Kidney (tissue), 14 donors: ENCODE data around the gene RAB28. TPM values are rescaled to one million over a fixed set of nuclear protein-coding genes. Genes with fewer than 3 reads are reported as not detected.

ENCODE experiments used
- DNase-seq, 5 donors: peaks; one replicate each; pipeline ENCODE4 v3.0.0-alpha.2; 2013 to 2020
- FAIRE-seq: peaks from 2 replicates; lab custom pipeline; 2012; peaks lifted over from hg19 to GRCh38; lab: Jason Lieb, UNC
- H3K27ac ChIP-seq, 2 donors: one replicate each; pipeline ENCODE4 v1.7.0; 2013; ENCODE audit warnings: low read depth in 2 of 2, low read length in 2 of 2, inconsistent platforms in 1 of 2
- H3K27me3 ChIP-seq: one replicate; pipeline ENCODE4 v1.7.1; 2013; ENCODE audit warnings: low read length, inconsistent platforms; ENCODE audit not compliant: control insufficient read depth, insufficient read depth
- H3K36me3 ChIP-seq, 3 donors: one replicate each; pipeline versions ENCODE4 v1.7.0 to v1.7.1; 2013; ENCODE audit warnings: low read length in 3 of 3, control low read depth in 1 of 3, inconsistent platforms in 1 of 3; ENCODE audit not compliant: insufficient read depth in 3 of 3, control insufficient read depth in 2 of 3
- H3K4me1 ChIP-seq, 3 donors: one replicate each; pipeline versions ENCODE4 v1.7.0 to v1.7.1; 2013; ENCODE audit warnings: low read length in 3 of 3, inconsistent platforms in 1 of 3, low read depth in 1 of 3; ENCODE audit not compliant: control insufficient read depth in 2 of 3, insufficient read depth in 2 of 3
- H3K4me3 ChIP-seq, 3 donors: one replicate each; pipeline versions ENCODE4 v1.7.0 to v1.8.1; 2013; ENCODE audit warnings: low read length in 3 of 3, control low read depth in 1 of 3, inconsistent platforms in 1 of 3
- H3K9ac ChIP-seq, 3 donors: one replicate each; pipeline versions ENCODE4 v1.7.0 to v1.7.1; 2013; ENCODE audit warnings: low read length in 3 of 3, control low read depth in 1 of 3, inconsistent platforms in 1 of 3
- H3K9me3 ChIP-seq, 3 donors: one replicate each; pipeline versions ENCODE4 v1.7.0 to v1.7.1; 2013; ENCODE audit warnings: low read length in 3 of 3, control low read depth in 1 of 3, inconsistent platforms in 1 of 3; ENCODE audit not compliant: control insufficient read depth in 2 of 3, insufficient read depth in 1 of 3
- CTCF ChIP-seq: IDR thresholded peaks from 3 replicates; pipeline ENCODE4 v1.5.1; 2012; ENCODE audit warnings: mild to moderate bottlenecking, moderate library complexity, borderline replicate concordance; ENCODE audit not compliant: insufficient read depth; ENCODE audit errors: extremely low read depth
- intact Hi-C: fragments of 100-400 bp; cut with DNase I; formaldehyde crosslinking; loops from one replicate; pipeline ENCODE4 v1.11.1; 2022
- polyA plus RNA-seq: library from polyadenylated mRNA; stranded (reverse); fragments of 350-450 nt; fragmentation: Illumina TruSeq; extraction: RNeasy Lipid Tissue Mini Kit (QIAGEN cat#74804); gene quantifications from one replicate; pipeline ENCODE4 v1.2.3, GENCODE V29; 2014; ENCODE audit warnings: low read depth, low replicate concordance; ENCODE audit not compliant: insufficient read depth
- total RNA-seq: library from RNA; stranded (reverse); fragmentation: NEBNext Ultra II Directional; extraction: Animal tissue kit (Norgen Biotek cat#: 25700); gene quantifications from one replicate; pipeline ENCODE4 v1.2.1, GENCODE V29; 2021
- donor health status: control.
- donor health status: control.
- donor health status: control.
- donor health status: control.
- donor health status: control.
- donor health status: DM: yes; HTN: yes; CAD: no.
- donor health status: Normal renal cell carcinoma (clear cell type).

RAB28 gene
- total and polyA plus RNA-seq, 2 donors from 2014 or later = 16.2 to 19.1 TPM

- H3K27ac ChIP-seq = no peak overlapping the region
- H3K36me3 ChIP-seq = peaks cover 0 to 3% (median 2%) of the 10 kb centered on the region in 3 donors
- FAIRE-seq = no peak
- DNase-seq = no peak
- H3K27me3 ChIP-seq = no peaks in the 10 kb centered on the region
- no peaks in the 10 kb centered on the region for H3K4me1 ChIP-seq
- H3K9me3 ChIP-seq = no peaks in the 10 kb centered on the region
- intact Hi-C loops = no loop called here
- no peak overlapping the region for H3K9ac ChIP-seq
- TF ChIP-seq CTCF = no peak
- H3K4me3 ChIP-seq = no peak overlapping the region
Observed at GRCh38 chr4:13449590-13449989, 34.5 kb downstream of the RAB28 start.

DNA sequence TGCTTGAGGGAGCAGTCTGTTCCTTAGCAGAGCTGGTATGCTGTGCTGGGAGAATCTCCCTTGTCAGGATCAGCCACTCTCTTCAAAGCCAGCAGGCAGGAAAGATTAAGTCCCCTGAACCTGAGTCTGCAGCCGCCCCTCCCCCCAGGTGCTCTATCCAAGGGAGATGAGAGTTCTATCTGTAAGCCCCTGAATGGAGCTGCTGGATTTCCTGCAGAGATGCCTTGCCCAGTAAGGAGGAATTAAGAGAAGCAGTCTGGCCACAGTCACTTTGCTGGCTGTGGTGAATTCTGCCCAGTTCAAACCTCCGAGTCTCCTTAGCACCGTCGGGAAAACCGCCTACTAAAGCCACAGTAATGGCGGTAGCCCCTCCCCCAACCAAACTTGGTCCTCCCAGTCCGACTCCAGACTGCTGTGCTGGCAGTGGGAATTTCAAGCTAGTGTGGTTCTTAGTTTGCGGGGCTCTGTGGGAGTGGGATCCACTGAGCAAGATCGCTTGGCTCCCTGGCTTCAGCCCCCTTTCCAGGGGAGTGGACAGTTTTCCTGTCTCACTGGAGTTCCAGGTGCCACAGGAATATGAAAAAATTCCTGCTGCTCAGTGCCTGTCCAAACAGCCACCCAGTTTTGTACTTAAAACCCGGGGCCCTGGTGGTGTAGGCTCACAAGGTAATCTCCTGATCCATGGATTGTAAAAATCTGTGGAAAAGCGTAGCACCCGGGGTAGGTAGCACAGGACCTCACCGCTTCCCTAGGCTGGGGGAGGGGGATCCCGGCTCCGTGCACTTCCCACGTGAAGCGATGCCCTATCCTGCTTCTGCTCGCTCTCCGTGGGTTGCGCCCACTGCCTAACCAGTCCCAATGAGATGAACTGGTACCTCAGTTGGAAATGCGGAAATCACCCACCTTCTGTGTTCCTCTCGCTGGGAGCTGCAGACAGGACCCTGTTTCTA is 38.0 kb downstream of the RAB28 start:
- FAIRE-seq = no peak
- intact Hi-C loops = no loop called here

GRCh38 chr4:13441506-13441905 is 42.6 kb downstream of the RAB28 start:
- no peak for FAIRE-seq

More for the DNA sequence above, 38.0 kb downstream of the RAB28 start:
- no peak overlapping the region for H3K4me3 ChIP-seq
- no peaks in the 10 kb centered on the region for H3K4me1 ChIP-seq
- H3K27me3 ChIP-seq = no peaks in the 10 kb centered on the region
- DNase-seq = peak in 1 of 5 donors; percentile 47
- TF ChIP-seq CTCF = no peak
- no peak overlapping the region for H3K9ac ChIP-seq
- H3K9me3 ChIP-seq = no peaks in the 10 kb centered on the region
- no peak overlapping the region for H3K27ac ChIP-seq
- no peaks in the 10 kb centered on the region for H3K36me3 ChIP-seq

More at GRCh38 chr4:13441506-13441905, 42.6 kb downstream of the RAB28 start:
- peak in 1 of 5 donors; percentile 13 for DNase-seq
- Histone ChIP-seq H3K4me1 (no peaks in the 10 kb centered on the region), H3K9me3 (peaks cover 0 to 6% (median 0%) of the 10 kb centered on the region in 3 donors), H3K27me3 (no peaks in the 10 kb centered on the region), H3K36me3 (no peaks in the 10 kb centered on the region), H3K4me3 (no peak overlapping the region), H3K9ac (no peak overlapping the region), H3K27ac (no peak overlapping the region)
- intact Hi-C loops = no loop called here
- no peak for TF ChIP-seq CTCF
